ENCODE data around the gene WDPCP. TPM values are rescaled to one million over a fixed set of nuclear protein-coding genes. Genes with fewer than 3 reads are reported as not detected.
"Not testable (repeated sequence)": the region's sequence is repeated elsewhere in the genome, so short reads cannot be mapped to it uniquely, and the experiment has no call there.

Gene WDPCP
- total RNA-seq, 1 donor from 2014 or later, result 14.1 TPM

DNA sequence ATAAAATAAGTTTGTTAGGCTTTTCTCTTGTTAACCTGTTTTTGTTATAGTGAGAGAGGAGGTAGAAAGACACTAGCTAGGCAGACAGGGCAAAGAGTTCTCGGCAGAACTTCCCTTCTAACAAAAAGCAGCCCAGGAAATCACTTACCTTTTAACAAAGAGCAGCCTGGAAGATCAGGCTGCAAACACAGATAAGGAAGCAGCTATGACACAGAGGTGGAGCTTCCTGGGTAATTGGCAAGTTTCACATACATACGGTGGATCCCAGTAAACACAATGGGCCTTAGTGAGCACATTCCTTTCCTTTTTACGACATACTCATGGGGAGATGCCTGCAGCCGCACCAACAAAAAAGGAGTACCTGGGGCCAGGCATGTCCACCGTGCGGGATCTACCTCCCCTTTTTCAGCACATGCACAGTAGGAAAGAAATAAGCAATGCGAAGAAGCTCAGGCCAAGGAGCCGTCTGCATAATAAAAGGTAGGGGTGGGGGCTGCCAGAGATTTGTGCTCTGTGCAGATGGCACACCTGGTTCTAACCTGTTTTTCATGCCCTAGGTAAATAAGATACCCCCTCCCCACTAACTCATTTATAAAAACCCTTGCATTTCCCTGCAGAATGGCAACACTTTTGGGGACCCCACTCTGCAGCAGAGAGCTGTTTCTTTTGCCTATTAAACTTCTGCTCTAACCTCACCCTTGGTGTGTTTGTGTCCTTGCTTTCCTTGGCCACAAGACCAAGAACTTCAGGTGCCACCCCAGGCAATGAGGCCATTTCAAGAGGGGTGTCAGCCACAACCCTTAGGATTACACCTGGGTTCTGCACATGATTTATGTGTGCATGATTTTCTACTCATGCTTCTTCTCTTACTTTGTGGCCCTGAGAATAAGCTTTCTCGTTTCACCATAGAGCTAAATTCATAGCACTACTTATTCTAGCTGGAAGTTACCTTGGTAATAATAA lies 27.0 kb upstream of the WDPCP start:
- peaks cover 27% of the 10 kb centered on the region for H3K4me1 Mint-ChIP-seq (ENCODE audit: low read depth)

DNA sequence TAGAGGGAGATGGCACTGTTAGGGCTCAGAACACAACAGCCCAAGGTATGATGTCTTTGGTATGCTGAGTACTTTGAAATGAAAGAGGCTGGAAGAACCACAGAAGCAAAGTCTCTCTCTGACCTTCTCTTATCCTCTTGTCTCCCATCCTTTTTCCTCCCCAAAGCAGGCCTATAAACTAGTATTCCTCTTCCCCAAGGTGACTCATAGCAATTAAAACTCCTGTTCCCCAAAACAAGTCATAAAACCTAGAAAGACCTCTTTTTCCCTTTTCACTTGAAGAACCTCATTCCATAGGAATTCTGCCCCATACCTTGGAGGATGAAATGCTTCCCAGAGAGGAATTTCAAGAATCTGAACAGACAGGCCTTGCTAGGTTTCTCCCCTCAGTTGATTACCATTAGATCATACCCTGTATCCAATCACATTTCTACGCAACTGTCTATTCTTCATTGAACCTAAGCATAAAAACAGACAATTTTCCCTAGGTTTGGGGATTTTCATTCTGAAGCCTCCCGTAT lies 26.2 kb upstream of the WDPCP start:
- H3K4me1 Mint-ChIP-seq (ENCODE audit: low read depth), result peaks cover 27% of the 10 kb centered on the region
- peaks cover 5% of the 10 kb centered on the region for H3K9me3 Mint-ChIP-seq (ENCODE audit: low read depth)
- peaks cover 2% of the 10 kb centered on the region for H3K36me3 Mint-ChIP-seq (ENCODE audit: insufficient read depth)
- no peak for DNase-seq (ENCODE audit: low spot score, unreplicated experiment)
- H3K4me3 Mint-ChIP-seq (ENCODE audit: low read depth), result peak overlapping the region; percentile 27
- H3K27me3 Mint-ChIP-seq, result no peaks in the 10 kb centered on the region
- TF ChIP-seq, protein P1, sequence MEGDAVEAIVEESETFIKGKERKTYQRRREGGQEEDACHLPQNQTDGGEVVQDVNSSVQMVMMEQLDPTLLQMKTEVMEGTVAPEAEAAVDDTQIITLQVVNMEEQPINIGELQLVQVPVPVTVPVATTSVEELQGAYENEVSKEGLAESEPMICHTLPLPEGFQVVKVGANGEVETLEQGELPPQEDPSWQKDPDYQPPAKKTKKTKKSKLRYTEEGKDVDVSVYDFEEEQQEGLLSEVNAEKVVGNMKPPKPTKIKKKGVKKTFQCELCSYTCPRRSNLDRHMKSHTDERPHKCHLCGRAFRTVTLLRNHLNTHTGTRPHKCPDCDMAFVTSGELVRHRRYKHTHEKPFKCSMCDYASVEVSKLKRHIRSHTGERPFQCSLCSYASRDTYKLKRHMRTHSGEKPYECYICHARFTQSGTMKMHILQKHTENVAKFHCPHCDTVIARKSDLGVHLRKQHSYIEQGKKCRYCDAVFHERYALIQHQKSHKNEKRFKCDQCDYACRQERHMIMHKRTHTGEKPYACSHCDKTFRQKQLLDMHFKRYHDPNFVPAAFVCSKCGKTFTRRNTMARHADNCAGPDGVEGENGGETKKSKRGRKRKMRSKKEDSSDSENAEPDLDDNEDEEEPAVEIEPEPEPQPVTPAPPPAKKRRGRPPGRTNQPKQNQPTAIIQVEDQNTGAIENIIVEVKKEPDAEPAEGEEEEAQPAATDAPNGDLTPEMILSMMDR (IDR thresholded peaks at IDR 0.05; ENCODE audit: unreplicated experiment), result no peak
- H3K27ac Mint-ChIP-seq, result peak overlapping the region; percentile 97

More for the DNA sequence above, 27.0 kb upstream of the WDPCP start:
- H3K9me3 Mint-ChIP-seq (ENCODE audit: low read depth), result peaks cover 5% of the 10 kb centered on the region
- H3K36me3 Mint-ChIP-seq (ENCODE audit: insufficient read depth), result peaks cover 2% of the 10 kb centered on the region
- H3K27ac Mint-ChIP-seq, result peak overlapping the region; percentile 97
- TF ChIP-seq, protein P1 (IDR thresholded peaks at IDR 0.05; ENCODE audit: unreplicated experiment), result no peak
- DNase-seq (ENCODE audit: low spot score, unreplicated experiment), result no peak
- H3K27me3 Mint-ChIP-seq, result no peaks in the 10 kb centered on the region
- H3K4me3 Mint-ChIP-seq (ENCODE audit: low read depth), result peak overlapping the region; percentile 27

DNA sequence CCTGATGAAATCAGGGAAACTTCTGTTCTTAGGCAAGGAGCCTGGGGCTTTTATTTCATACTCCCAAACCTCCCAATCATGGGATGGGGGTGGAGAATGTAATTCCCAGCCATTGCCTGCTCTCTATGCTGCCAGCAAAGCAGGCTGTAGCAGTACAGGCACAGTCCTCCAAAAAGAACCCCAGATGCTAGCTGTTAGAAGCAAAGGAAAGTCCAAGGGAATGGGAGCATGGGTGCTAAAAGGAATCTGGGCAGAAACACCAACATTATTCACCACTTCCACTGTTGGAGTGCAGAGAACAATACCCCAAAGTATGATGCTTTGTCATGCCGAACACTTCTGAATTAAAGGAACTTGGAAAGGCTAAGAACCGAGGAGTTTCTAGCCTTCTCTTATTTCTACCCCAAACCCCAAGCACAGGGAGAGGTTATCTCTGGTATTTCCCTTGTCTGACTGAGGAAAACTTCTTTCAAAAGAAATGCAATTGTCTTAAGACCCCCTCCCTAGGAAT lies 25.2 kb upstream of the WDPCP start:
- H3K36me3 Mint-ChIP-seq (ENCODE audit: insufficient read depth), result peaks cover 1% of the 10 kb centered on the region
- H3K27ac Mint-ChIP-seq, result peak overlapping the region; percentile 97
- TF ChIP-seq, protein P1 (IDR thresholded peaks at IDR 0.05; ENCODE audit: unreplicated experiment), result no peak
- DNase-seq (ENCODE audit: low spot score, unreplicated experiment), result no peak
- H3K4me3 Mint-ChIP-seq (ENCODE audit: low read depth), result no peak overlapping the region
- peaks cover 27% of the 10 kb centered on the region for H3K4me1 Mint-ChIP-seq (ENCODE audit: low read depth)
- no peaks in the 10 kb centered on the region for H3K27me3 Mint-ChIP-seq
- peaks cover 2% of the 10 kb centered on the region for H3K9me3 Mint-ChIP-seq (ENCODE audit: low read depth)

DNA sequence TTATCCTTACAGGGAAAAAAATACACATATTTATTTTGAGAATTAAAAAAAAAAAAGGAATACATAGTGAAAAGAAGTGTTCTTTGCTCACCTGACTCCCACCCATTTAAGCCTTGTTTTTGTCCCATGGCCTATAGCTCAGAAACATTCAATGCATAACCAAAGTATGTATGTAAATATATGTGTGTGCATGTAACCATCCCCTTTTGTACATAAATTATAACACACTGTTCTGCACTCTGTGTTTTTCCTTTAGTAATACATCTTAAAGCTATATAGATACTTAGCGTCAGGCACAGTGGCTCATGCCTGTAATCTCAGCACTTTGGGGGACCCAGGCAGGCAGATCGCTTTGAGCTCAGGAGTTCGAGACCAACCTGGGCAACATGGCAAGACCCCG lies 22.2 kb upstream of the WDPCP start:
- Mint-ChIP-seq H3K27me3 (no peaks in the 10 kb centered on the region), H3K27ac (no peak overlapping the region), H3K36me3 (ENCODE audit: insufficient read depth) (peaks cover 14% of the 10 kb centered on the region), H3K9me3 (ENCODE audit: low read depth) (no peaks in the 10 kb centered on the region), H3K4me1 (ENCODE audit: low read depth) (peaks cover 21% of the 10 kb centered on the region), H3K4me3 (ENCODE audit: low read depth) (no peak overlapping the region)
- TF ChIP-seq, protein P1 (IDR thresholded peaks at IDR 0.05; ENCODE audit: unreplicated experiment), result no peak
- DNase-seq (ENCODE audit: low spot score, unreplicated experiment), result no peak

DNA sequence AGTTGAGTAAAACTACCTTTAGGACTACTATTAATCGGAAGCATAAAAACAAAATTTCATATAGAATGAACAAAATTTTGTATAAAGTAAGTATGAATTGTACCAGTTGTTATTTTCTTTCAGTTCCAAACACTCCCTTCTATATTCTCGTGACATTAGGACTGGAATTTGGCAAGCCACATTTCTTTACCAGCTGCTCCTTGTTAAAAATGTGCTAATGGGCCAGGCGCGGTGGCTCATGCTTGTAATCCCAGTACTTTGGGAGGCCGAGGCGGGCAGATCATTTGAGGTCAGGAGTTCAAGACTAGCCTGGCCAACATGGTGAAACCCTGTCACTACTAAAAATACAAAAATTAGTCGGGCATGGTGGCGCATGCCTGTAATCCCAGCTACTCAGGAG lies 20.6 kb upstream of the WDPCP start:
- H3K4me1 Mint-ChIP-seq (ENCODE audit: low read depth); H3K27me3 Mint-ChIP-seq; H3K9me3 Mint-ChIP-seq (ENCODE audit: low read depth); H3K4me3 Mint-ChIP-seq (ENCODE audit: low read depth); DNase-seq (ENCODE audit: low spot score, unreplicated experiment); H3K27ac Mint-ChIP-seq: not testable (repeated sequence)
- H3K36me3 Mint-ChIP-seq (ENCODE audit: insufficient read depth), result peaks cover 22% of the 10 kb centered on the region
